ENCODE data around the gene GSG1.

GSG1 gene

DNA sequence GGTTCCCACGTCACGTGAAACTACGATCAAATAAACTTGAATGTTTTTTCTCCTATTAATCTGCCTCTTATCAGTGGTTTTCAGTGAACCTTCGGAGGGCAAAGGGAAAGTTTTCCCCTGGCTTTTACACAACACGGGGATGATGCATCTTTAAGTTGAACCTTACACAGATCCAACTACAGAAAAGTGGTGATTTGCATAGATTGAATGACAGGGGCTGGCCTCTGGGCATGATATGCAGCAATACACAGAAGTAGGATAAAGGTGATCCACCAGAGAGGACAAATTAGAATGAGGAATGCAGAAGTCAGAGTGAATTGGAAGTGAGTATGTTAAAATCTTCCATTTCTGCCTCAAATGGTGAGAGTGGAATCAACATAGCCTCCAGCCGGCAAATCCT, 11.6 kb downstream of the GSG1 start:
- TF ChIP-seq, protein P1, sequence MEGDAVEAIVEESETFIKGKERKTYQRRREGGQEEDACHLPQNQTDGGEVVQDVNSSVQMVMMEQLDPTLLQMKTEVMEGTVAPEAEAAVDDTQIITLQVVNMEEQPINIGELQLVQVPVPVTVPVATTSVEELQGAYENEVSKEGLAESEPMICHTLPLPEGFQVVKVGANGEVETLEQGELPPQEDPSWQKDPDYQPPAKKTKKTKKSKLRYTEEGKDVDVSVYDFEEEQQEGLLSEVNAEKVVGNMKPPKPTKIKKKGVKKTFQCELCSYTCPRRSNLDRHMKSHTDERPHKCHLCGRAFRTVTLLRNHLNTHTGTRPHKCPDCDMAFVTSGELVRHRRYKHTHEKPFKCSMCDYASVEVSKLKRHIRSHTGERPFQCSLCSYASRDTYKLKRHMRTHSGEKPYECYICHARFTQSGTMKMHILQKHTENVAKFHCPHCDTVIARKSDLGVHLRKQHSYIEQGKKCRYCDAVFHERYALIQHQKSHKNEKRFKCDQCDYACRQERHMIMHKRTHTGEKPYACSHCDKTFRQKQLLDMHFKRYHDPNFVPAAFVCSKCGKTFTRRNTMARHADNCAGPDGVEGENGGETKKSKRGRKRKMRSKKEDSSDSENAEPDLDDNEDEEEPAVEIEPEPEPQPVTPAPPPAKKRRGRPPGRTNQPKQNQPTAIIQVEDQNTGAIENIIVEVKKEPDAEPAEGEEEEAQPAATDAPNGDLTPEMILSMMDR (conservative IDR thresholded peaks at IDR 0.05; ENCODE audit: low read depth, low read length): no peak
- Histone ChIP-seq H3K9ac (no peak overlapping the region), H3K4me1 (ENCODE audit: low read depth, poor library complexity, severe bottlenecking) (no peaks in the 10 kb centered on the region), H3K27ac (no peak overlapping the region), H3K79me2 (ENCODE audit: insufficient read depth, low read depth) (no peaks in the 10 kb centered on the region), H3K27me3 (ENCODE audit: insufficient read depth, low read depth) (no peaks in the 10 kb centered on the region), H3K4me2 (no peak overlapping the region), H4K20me1 (ENCODE audit: insufficient read depth) (no peaks in the 10 kb centered on the region), H3K4me3 (IDR thresholded peaks at IDR 0.05; ENCODE audit: insufficient read depth, low read depth, low read length) (no peak overlapping the region), H2AFZ (ENCODE audit: low read depth) (no peak overlapping the region), H3K36me3 (ENCODE audit: insufficient read depth) (no peaks in the 10 kb centered on the region)

DNA sequence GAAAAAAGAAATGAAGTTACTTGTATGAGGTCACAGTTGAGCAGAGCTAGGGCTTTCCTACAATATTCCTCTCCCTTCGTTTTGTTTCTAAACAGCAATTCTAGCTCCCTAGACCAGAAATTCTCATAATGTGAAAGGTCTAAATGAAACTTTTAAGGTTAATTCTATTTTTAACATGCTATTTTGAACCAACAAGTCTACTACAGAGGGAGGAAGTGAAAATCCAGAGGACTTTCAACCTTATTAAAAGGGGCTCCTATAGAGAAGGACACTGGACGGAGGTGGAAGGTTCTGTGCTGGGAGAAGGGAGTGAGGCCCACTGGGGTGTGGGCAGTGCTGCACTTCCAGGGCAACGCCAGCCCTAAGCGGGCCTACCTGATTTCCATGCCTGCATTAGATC, 13.4 kb downstream of the GSG1 start:
- Histone ChIP-seq H3K4me1 (ENCODE audit: low read depth, poor library complexity, severe bottlenecking) (peaks cover 5% of the 10 kb centered on the region), H3K4me3 (IDR thresholded peaks at IDR 0.05; ENCODE audit: insufficient read depth, low read depth, low read length) (no peak overlapping the region), H3K9ac (no peak overlapping the region), H3K27ac (no peak overlapping the region), H3K4me2 (no peak overlapping the region), H3K27me3 (ENCODE audit: insufficient read depth, low read depth) (no peaks in the 10 kb centered on the region), H3K79me2 (ENCODE audit: insufficient read depth, low read depth) (no peaks in the 10 kb centered on the region), H4K20me1 (ENCODE audit: insufficient read depth) (no peaks in the 10 kb centered on the region), H3K36me3 (ENCODE audit: insufficient read depth) (no peaks in the 10 kb centered on the region), H2AFZ (ENCODE audit: low read depth) (no peak overlapping the region)
- TF ChIP-seq, protein P1 (conservative IDR thresholded peaks at IDR 0.05; ENCODE audit: low read depth, low read length): no peak

DNA sequence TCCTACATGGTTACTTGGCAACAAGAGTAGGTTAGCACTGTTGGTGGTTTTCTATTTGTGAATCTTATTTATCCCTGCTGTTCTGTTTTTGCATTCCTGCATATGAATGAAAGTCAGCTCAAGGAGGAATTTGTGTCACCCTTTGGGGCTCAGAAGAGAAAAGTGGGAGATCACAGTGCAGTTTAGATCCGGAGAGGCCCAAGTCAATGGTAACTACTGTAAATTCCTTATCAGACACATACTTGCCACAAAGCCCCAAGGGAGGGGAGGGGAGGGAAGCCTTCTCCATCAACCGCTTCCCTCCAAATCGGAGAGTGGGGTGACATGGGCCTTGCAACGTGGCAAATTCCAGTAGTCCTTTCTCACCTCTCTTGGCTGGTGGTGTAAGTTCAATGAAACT, 15.0 kb downstream of the GSG1 start:
- TF ChIP-seq, protein P1 (conservative IDR thresholded peaks at IDR 0.05; ENCODE audit: low read depth, low read length): no peak
- Histone ChIP-seq H3K4me3 (IDR thresholded peaks at IDR 0.05; ENCODE audit: insufficient read depth, low read depth, low read length) (no peak overlapping the region), H3K4me2 (no peak overlapping the region), H4K20me1 (ENCODE audit: insufficient read depth) (no peaks in the 10 kb centered on the region), H3K9ac (no peak overlapping the region), H3K36me3 (ENCODE audit: insufficient read depth) (no peaks in the 10 kb centered on the region), H3K79me2 (ENCODE audit: insufficient read depth, low read depth) (no peaks in the 10 kb centered on the region), H3K27me3 (ENCODE audit: insufficient read depth, low read depth) (no peaks in the 10 kb centered on the region), H3K27ac (no peak overlapping the region), H3K4me1 (ENCODE audit: low read depth, poor library complexity, severe bottlenecking) (peaks cover 6% of the 10 kb centered on the region), H2AFZ (ENCODE audit: low read depth) (no peak overlapping the region)

DNA sequence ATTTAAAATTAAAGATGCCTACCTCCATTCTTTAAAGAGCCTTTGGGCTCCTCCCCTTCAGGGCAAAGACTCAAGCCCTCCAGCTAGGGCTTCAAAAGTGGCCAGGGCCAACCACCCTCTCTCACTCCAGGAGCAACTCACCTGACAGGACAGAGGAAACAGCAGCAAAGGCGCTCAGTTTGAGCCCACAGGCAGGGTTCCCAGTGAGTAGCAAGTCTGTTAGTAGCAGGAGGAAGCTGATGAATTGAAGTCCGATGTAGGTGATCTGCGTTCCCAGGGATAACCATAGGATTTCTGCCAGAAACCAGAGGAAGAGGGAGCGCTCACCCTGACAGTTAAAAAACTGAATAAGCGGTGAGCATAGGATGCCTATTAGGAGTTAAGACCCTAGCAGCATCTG, 15.7 kb downstream of the GSG1 start:
- Histone ChIP-seq H4K20me1 (ENCODE audit: insufficient read depth) (no peaks in the 10 kb centered on the region), H2AFZ (ENCODE audit: low read depth) (no peak overlapping the region), H3K4me2 (no peak overlapping the region), H3K4me1 (ENCODE audit: low read depth, poor library complexity, severe bottlenecking) (peaks cover 6% of the 10 kb centered on the region), H3K4me3 (IDR thresholded peaks at IDR 0.05; ENCODE audit: insufficient read depth, low read depth, low read length) (no peak overlapping the region), H3K27me3 (ENCODE audit: insufficient read depth, low read depth) (no peaks in the 10 kb centered on the region), H3K27ac (no peak overlapping the region), H3K36me3 (ENCODE audit: insufficient read depth) (no peaks in the 10 kb centered on the region), H3K9ac (no peak overlapping the region), H3K79me2 (ENCODE audit: insufficient read depth, low read depth) (no peaks in the 10 kb centered on the region)
- TF ChIP-seq, protein P1 (conservative IDR thresholded peaks at IDR 0.05; ENCODE audit: low read depth, low read length): no peak

All from KMS-11 (cell line).